GM12801 (cell line): ENCODE measurements around the gene NDC1.

ENCODE experiments used
- CTCF ChIP-seq: IDR thresholded peaks from one replicate; pipeline ENCODE4 v1.5.1; 2011; ENCODE audit warnings: control low read depth; ENCODE audit not compliant: insufficient read length; ENCODE audit errors: extremely low read depth

NDC1 gene

GRCh38 chr1:53769184-53769583 is 68.9 kb downstream of the NDC1 start:
- TF ChIP-seq CTCF: no peak

- TF ChIP-seq CTCF: no peak
These were observed 71.2 kb downstream of the NDC1 start for GRCh38 chr1:53766831-53767405.

GRCh38 chr1:53766194-53766742 is 71.8 kb downstream of the NDC1 start:
- no peak for TF ChIP-seq CTCF

GRCh38 chr1:53765657-53766056 is 72.4 kb downstream of the NDC1 start:
- TF ChIP-seq CTCF: no peak

- no peak for TF ChIP-seq CTCF
These were observed 74.2 kb downstream of the NDC1 start for GRCh38 chr1:53763911-53764310.

- TF ChIP-seq CTCF: no peak
These were observed 74.6 kb downstream of the NDC1 start for GRCh38 chr1:53763461-53763860.

GRCh38 chr1:53755874-53756273 is 82.2 kb downstream of the NDC1 start:
- TF ChIP-seq CTCF: no peak
